Medulla oblongata (tissue), 1 donor: ENCODE results near the gene LIMK1.
"Not testable (repeated sequence)": the region's sequence is repeated elsewhere in the genome, so short reads cannot be mapped to it uniquely, and the experiment has no call there.

ENCODE experiments used
- DNase-seq: peaks from one replicate; pipeline ENCODE4 v3.0.0-alpha.2; 2015; ENCODE audit errors: extremely low spot score

LIMK1 gene

GRCh38 chr7:74083117-74083876 lies at the start of gene LIMK1:
Gene LIMK1 (plus strand): TSS chr7:74083804. CDS start chr7:74083991, 187 bp downstream.
- DNase-seq: peak; percentile 88

- no peak for DNase-seq
Measured at GRCh38 chr7:74037609-74038008, 46.0 kb upstream of the LIMK1 start.

DNA sequence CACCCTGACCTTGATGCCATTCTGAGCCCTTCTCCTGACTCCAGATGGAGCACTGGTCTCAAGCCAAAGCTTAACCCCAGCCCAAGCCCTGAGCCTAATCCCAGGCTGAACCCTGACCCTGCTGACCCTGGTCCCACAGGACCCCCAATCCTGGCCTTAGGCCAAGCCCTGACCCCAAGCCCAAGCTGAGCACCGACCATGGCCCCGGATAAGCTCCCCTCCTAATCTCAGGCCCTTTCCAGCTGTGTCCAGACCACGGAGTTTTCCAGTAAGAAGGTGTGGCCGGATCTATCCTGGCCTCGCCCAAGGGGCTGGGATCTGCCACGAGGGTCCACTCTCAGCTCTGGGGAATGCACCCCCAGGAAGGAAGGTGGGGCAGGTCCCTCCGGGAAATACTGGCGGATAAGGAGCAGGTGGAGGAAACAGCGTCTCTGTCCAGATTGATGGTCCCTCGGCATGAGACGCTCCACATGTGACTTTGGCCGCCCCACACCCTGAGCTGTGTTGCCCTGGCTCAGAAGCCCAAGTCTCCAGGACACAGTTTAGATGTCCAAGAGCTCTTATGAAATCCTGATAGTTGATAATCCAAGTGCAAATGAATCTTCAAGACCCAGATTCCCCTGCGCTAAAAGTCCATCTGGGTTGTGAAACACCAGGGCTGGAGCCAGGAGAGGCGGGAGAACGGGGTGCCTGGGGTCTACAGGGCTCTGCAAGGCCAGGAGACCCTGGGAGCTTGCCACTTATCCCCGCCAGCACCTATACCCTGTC lies 45.2 kb upstream of the LIMK1 start:
- DNase-seq: no peak

GRCh38 chr7:74039337-74039736 lies 44.3 kb upstream of the LIMK1 start:
- peak; percentile 43 for DNase-seq

DNA sequence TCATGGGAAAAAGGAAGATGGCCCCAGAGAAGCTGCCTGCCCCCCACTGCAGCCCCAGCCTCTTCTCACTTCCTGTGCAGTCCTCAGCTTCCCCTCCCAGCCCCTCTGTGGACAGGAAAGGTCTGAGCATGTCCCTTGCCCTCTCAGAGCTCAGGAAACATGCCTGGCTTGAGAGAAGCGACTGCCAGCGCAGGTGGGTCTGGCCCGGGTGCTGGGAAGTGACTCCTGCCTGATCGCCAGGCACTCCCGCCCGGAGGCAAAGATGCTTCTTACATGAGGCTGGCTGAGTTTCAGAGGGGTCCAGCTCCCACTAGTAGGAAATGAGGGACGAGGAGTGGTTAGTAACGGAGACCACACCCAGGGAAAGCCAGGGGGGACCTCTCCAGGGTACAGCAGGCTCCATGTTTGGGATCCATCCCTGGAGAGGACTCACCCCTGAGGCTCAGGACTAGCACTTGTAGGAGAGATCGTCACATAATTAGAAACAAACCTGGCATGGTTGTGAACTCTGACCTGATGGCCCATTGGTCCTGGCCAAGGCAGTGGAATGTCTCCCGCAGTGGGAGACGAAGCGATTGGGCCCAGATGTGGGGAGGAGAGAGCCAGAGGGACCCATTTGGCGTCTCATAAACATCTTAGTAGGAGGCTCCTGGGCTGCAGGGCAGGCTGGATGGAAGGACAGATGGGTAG lies 43.4 kb upstream of the LIMK1 start:
- no peak for DNase-seq

DNA sequence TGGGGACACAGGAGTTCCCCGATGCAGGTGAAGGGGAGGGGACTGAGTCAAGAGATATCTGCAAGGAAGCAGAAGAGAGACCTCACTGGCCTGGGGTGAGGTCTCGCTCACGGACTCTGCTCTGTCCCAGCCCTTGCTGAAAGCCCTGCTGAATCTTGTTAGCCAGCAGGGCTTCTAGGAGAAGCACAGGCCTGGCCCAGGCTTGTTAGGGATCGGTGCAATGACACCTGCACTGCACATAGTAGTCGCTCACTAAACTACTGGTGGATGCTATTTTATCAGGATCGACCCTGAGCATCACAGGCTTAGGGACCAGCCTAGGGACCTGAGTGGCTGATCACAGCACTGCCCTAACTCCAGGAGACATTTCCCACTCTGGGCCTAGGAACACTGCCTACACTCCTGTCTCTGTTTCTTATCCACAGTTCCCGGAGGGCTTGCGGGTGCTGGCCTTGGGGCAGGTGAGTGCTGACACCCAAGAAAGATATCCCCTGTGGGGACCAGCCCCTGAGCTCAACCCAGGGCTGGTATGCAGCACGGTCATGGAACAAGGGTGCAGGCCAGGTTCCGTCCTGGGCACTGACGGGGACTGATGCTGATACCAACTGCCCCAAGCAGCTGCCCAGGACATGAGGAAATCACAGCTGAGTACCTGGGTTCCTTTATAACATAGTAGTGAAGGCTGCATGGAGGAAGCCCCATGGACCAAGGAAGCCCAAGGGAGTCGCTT lies 42.6 kb upstream of the LIMK1 start:
- no peak for DNase-seq

GRCh38 chr7:74042746-74043522 lies 40.7 kb upstream of the LIMK1 start:
- peak; percentile 68 for DNase-seq

- DNase-seq: no peak
Measured at GRCh38 chr7:74043523-74043951, 40.1 kb upstream of the LIMK1 start.

DNA sequence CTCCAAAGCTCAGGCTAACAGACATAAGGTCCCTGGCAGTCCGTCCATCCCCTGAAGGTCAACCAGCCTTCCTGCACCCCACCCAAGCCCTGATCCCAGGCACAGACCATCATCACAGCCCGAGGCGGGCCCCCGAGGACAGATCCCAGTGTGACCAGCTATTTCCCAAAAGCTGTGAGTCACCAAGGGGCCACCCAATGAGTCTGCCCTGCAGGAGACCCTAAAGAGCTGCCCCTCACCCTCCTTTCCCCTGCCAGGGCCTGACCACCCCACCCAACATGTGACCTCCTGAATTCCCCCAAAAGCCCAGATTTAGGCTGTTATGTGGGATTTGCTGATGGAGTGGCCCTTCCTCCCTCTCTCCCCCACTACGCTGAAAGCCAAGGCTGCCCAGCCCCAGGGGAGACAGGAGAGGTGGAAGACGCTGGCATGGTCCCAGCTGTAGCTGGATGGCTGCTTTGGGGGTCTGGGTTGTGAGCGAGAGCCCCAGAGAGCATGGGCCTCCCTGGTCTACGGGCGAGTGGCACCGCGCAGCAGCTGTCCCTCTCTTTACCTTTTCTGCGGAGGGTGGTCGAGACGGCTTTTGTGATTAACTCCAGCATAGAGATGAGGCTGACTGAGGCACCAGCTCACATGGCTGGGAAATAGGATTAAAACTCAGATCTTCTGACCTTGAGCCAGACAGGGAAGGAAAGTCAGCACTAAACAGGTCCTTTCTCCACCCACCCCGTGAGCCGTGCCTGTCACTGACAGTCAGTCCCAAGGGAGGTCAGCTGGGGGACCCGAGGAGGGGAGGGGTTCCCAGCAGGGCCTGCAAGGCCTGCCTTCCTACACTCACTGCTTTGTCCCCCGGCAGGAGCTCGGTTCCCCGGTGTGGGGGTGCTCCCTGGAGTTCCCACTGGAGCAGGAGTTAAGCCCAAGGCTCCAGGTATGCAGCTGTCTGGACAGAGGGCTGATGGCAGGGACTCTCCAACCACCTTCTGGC lies 38.9 kb upstream of the LIMK1 start:
- peak; percentile 86 for DNase-seq

DNA sequence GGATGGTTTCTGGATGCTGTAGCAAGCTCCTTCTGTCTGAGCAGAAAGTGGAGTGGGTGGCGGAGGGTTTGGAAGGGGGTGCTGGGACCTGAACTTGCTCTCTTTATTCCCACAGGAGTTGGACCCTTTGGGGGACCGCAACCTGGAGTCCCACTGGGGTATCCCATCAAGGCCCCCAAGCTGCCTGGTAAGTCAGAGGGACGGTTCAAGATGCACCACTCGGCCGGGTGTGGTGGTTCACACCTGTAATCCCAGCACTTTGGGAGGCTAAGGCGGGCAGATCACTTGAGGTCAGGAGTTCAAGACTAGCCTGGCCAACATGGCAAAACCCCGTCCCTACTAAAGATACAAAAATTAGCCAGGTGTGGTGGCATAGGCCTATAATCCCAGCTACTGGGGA lies 37.0 kb upstream of the LIMK1 start:
- DNase-seq: not testable (repeated sequence)

- DNase-seq: no peak
Measured at GRCh38 chr7:74047804-74048380, 35.7 kb upstream of the LIMK1 start.

DNA sequence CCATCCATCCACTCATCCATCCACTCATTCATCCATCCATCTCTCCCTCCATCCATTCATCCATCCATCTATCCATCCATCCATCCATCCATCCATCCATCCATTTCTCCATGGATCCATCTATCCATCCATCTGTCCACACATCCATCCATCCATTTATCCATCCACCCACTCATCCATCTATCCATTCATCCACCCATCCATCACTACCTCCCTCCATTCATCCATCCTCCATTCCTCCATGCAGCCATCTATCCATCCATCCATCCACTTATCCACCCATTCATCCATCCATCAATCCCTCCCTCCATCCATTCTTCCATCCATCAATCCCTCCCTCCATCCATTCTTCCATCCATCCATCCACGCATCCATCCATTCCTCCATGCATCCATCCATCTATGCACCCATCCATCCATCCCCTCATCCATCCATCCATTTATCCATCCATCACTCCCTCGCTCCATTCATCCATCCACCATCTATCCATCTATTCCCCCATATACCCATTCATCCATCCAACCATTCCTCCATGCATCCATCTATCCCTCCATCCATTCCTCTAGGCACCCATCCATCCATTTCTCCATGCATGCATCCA lies 34.5 kb upstream of the LIMK1 start:
- DNase-seq: no peak

- DNase-seq: no peak
Measured at GRCh38 chr7:74049997-74050798, 33.4 kb upstream of the LIMK1 start.

- DNase-seq: no peak
Measured at GRCh38 chr7:74051193-74051592, 32.4 kb upstream of the LIMK1 start.

DNA sequence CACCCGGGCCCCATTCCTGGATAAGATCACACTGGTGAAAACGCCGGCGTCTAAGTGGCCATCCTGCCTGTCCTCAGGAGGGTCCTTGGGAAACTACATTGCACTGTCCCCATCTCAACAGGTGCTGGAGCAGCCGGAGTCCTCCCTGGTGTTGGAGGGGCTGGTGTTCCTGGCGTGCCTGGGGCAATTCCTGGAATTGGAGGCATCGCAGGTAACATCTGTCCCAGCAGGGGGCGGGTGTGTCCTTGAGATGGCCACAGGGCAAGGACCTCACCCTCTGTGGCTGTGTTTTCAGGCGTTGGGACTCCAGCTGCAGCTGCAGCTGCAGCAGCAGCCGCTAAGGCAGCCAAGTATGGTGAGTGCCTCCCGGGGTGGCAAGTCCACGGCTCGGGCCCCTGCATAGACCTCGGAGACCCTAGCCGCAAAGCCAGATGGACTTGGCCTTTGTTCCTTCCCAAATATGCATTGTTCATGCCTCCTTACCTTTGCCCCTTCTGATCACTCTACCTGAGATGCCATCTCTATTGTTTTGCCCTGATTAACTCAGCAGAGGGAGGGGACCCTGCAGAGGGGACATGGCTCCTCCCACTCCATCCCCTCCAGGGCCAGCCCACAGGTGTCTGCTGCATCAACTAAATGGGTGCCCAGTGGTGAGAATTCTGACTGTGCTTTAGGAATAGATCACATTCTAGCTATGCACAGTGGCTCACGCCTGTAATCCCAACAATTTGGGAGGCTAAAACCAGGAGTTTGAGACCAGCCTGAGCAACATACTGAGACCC lies 31.8 kb upstream of the LIMK1 start:
- DNase-seq: no peak

GRCh38 chr7:74052628-74053027 lies 31.0 kb upstream of the LIMK1 start:
- DNase-seq: no peak

DNA sequence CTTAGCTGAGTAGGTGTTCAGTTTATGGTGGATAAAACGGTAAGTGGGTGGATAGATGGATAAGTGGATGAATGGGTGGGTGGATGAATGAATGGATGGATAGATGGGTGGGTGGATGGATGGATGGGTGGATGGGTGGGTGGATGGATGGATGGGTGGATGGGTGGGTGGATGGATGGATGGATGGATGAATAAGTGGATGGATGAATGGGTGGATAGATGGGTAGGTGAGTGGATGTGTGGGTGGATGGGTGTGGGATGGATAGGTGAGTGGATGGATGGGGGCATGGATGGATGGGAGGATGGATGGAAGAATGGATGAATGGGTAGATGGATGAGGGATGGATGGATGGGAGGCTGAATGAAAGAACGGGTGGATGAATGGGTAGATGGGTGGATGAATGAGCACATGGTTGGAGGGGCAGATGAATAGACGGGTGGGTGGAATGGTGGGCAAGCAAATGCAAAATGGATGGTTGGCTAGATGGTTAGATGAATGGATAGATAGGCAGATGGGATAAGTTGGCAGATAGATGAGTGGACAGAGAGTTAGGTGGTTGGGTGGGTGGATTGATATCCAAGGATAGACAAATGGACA lies 29.9 kb upstream of the LIMK1 start:
- no peak for DNase-seq
